ENCODE data around the gene S100A10. TPM values are rescaled to one million over a fixed set of nuclear protein-coding genes. Genes with fewer than 3 reads are reported as not detected.

Gene S100A10
- total and polyA plus RNA-seq, 4 donors, result 7.0 to 99.5 (median 35.4) TPM

GRCh38 chr1:152021569-152021968, 27.9 kb upstream of the S100A10 start:
- H3K4me1 ChIP-seq (ENCODE audit: control insufficient read depth in 4 of 4, insufficient read depth in 4 of 4, low read length in 3 of 4), result no peaks in the 10 kb centered on the region
- no peak overlapping the region for H3K9ac ChIP-seq (ENCODE audit: low read depth in 1 of 2, low read length in 2 of 2)
- H3K36me3 ChIP-seq (ENCODE audit: control insufficient read depth in 4 of 4, insufficient read depth in 3 of 4, low read depth in 1 of 4, low read length in 3 of 4), result no peaks in the 10 kb centered on the region
- H3K27me3 ChIP-seq (ENCODE audit: control insufficient read depth in 4 of 4, insufficient read depth in 4 of 4, low read length in 3 of 4), result no peaks in the 10 kb centered on the region
- WGBS, result 87% methylated on average over 7 of the region's 7 CpGs
- H3K27ac ChIP-seq (ENCODE audit: low read depth in 1 of 2, low read length in 2 of 2), result no peak overlapping the region
- no peak overlapping the region for H3K4me3 ChIP-seq (ENCODE audit: low read depth in 1 of 3, low read length in 3 of 3)
- no peaks in the 10 kb centered on the region for H3K9me3 ChIP-seq (ENCODE audit: control insufficient read depth in 4 of 4, low read length in 3 of 4)
- no peak for TF ChIP-seq TAF1 (conservative IDR thresholded peaks at IDR 0.05)
- TF ChIP-seq, protein P1, sequence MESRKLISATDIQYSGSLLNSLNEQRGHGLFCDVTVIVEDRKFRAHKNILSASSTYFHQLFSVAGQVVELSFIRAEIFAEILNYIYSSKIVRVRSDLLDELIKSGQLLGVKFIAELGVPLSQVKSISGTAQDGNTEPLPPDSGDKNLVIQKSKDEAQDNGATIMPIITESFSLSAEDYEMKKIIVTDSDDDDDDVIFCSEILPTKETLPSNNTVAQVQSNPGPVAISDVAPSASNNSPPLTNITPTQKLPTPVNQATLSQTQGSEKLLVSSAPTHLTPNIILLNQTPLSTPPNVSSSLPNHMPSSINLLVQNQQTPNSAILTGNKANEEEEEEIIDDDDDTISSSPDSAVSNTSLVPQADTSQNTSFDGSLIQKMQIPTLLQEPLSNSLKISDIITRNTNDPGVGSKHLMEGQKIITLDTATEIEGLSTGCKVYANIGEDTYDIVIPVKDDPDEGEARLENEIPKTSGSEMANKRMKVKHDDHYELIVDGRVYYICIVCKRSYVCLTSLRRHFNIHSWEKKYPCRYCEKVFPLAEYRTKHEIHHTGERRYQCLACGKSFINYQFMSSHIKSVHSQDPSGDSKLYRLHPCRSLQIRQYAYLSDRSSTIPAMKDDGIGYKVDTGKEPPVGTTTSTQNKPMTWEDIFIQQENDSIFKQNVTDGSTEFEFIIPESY (IDR thresholded peaks at IDR 0.05), result no peak
- no peak for TF ChIP-seq HNF4A (conservative IDR thresholded peaks at IDR 0.05)
- TF ChIP-seq CTCF (IDR thresholded peaks at IDR 0.05; ENCODE audit: low read depth, low read length, missing input control), result no peak
- TF ChIP-seq RAD21 (IDR thresholded peaks at IDR 0.05), result no peak
- TF ChIP-seq GABPA (IDR thresholded peaks at IDR 0.05 in 1 of 2, conservative IDR thresholded peaks at IDR 0.05 in 1 of 2), result no peak
- no peak for TF ChIP-seq YY1 (IDR thresholded peaks at IDR 0.05)
- TF ChIP-seq, protein P2, sequence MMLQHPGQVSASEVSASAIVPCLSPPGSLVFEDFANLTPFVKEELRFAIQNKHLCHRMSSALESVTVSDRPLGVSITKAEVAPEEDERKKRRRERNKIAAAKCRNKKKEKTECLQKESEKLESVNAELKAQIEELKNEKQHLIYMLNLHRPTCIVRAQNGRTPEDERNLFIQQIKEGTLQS (IDR thresholded peaks at IDR 0.05), result no peak
- TF ChIP-seq FOXA1 (IDR thresholded peaks at IDR 0.05), result no peak
- no peak for TF ChIP-seq HNF4G (IDR thresholded peaks at IDR 0.05)
- TF ChIP-seq NR2F2 (IDR thresholded peaks at IDR 0.05), result no peak
- TF ChIP-seq SP1 (IDR thresholded peaks at IDR 0.05), result no peak
- no peak for DNase-seq (ENCODE audit: low spot score)

DNA sequence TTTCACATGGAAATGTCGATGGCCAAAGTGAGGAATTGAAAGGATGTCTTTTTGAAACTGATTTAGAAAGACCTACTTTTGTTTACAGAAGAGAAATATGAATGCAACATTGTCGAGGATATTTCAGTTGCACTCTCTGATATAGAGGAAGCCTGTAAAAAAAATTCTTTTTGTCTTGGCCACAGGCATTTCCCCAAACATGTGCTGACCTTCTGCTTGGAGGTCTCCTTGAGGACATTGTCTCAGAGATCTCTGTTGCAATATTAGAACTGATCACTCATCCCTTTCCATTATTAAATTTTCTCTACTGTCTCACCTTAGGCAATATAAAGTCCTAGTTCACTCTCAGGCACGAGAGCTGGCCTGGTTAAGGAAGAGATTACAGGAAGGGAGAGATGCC, 27.2 kb upstream of the S100A10 start:
- TF ChIP-seq, protein P2 (IDR thresholded peaks at IDR 0.05), result no peak
- TF ChIP-seq MAX (IDR thresholded peaks at IDR 0.05), result no peak
- no peak for TF ChIP-seq FOXA1 (IDR thresholded peaks at IDR 0.05)
- no peak for TF ChIP-seq FOXA2 (IDR thresholded peaks at IDR 0.05)
- TF ChIP-seq, protein P1 (IDR thresholded peaks at IDR 0.05), result no peak
- TF ChIP-seq YY1 (IDR thresholded peaks at IDR 0.05), result no peak
- TF ChIP-seq RXRA (IDR thresholded peaks at IDR 0.05), result no peak
- no peak for TF ChIP-seq SP1 (IDR thresholded peaks at IDR 0.05)
- no peak for TF ChIP-seq NR2F2 (IDR thresholded peaks at IDR 0.05)
- no peak for TF ChIP-seq RAD21 (IDR thresholded peaks at IDR 0.05)
- no peak for TF ChIP-seq HNF4G (IDR thresholded peaks at IDR 0.05)
- no peak for TF ChIP-seq EGR1 (IDR thresholded peaks at IDR 0.05; ENCODE audit: low read depth in 2 of 2)
- TF ChIP-seq JUND (IDR thresholded peaks at IDR 0.05), result no peak
- no peak for TF ChIP-seq CTCF (IDR thresholded peaks at IDR 0.05; ENCODE audit: low read depth, low read length, missing input control)
- Histone ChIP-seq H3K4me1 (ENCODE audit: control insufficient read depth in 4 of 4, insufficient read depth in 4 of 4, low read length in 3 of 4) (no peaks in the 10 kb centered on the region), H3K27ac (ENCODE audit: low read depth in 1 of 2, low read length in 2 of 2) (no peak overlapping the region), H3K36me3 (ENCODE audit: control insufficient read depth in 4 of 4, insufficient read depth in 3 of 4, low read depth in 1 of 4, low read length in 3 of 4) (no peaks in the 10 kb centered on the region), H3K9me3 (ENCODE audit: control insufficient read depth in 4 of 4, low read length in 3 of 4) (no peaks in the 10 kb centered on the region), H3K9ac (ENCODE audit: low read depth in 1 of 2, low read length in 2 of 2) (no peak overlapping the region), H3K27me3 (ENCODE audit: control insufficient read depth in 4 of 4, insufficient read depth in 4 of 4, low read length in 3 of 4) (no peaks in the 10 kb centered on the region), H3K4me3 (ENCODE audit: low read depth in 1 of 3, low read length in 3 of 3) (no peak overlapping the region)
- WGBS, result 68% methylated on average over 3 of the region's 3 CpGs
- no peak for DNase-seq (ENCODE audit: low spot score)
